Measurements from ENCODE around the gene RNF217.
"Not testable (repeated sequence)": the region's sequence is repeated elsewhere in the genome, so short reads cannot be mapped to it uniquely, and the experiment has no call there.

RNF217 gene, protein sequence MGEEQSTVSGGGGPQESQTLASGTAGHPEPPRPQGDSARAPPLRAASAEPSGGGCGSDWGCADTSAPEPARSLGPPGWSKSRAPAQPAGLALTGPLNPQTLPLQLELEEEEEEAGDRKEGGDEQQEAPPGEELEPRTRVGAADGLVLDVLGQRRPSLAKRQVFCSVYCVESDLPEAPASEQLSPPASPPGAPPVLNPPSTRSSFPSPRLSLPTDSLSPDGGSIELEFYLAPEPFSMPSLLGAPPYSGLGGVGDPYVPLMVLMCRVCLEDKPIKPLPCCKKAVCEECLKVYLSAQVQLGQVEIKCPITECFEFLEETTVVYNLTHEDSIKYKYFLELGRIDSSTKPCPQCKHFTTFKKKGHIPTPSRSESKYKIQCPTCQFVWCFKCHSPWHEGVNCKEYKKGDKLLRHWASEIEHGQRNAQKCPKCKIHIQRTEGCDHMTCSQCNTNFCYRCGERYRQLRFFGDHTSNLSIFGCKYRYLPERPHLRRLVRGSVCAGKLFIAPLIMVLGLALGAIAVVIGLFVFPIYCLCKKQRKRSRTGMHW

DNA sequence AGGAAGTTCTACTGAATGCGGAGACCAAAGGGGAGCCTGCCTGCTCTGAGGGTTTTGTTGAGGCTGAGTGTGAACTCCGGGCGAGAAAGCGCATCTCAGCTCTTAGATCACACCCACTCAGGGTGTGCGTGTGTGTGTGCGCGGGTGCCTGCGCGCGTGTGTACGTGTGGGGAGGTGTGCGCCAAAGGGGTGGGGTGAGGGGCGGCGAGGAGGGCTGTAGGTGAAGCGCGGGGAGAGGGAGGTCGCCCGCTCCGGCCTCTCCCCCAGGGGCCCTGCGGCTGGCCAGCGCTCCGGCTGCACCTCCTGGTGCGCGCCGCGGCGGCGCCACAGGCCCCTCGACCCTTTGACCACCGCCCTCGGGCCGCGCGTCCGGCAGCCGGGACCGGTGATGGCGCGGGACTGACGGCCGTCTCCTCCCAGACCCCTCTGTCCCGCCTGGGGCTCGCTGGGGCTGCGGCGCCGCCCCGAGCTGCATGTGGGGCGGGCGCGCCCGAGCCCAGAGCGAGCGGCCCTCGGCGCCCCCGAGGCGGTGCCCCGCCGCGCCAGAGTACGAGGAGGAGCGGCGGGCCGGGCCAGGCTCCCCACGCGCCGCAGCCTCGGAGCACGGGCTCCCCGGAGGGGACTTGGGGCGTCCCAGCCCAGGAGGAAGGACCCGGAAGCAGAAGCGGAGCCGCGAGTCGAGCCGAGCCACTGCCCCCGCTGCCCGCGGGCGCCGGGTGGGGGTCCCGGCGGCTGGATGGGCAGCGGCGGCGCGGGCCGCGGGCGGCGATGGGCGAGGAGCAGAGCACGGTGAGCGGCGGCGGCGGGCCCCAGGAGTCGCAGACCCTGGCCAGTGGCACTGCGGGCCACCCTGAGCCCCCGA, at the start of gene RNF217:
TSS of gene RNF217 (plus strand) at position 661 of the 862 bp plus-strand sequence. CDS start at position 769, 108 bp downstream.
- peak; percentile 27 for DNase-seq

DNA sequence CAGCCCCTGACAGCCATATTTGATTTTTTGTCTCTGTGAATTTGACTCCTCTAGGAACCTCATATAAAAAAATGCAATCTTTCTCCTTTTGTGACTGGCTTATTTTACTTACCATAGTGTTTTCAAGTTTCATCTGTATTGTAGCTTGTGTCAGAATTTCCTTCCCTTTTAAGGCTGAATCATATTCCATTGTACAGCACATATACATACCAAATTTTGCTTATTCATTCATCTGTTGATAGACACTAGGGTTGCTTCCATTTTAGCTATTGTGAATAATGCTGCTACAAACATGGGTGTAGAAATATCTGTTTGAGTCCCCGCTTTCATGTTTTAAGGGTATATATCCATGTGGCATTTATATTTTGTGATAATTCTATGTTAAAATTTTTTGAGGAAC, 49.2 kb upstream of the RNF217 start:
- DNase-seq, result no peak

GRCh38 chr6:124917769-124918168, 44.5 kb upstream of the RNF217 start:
- DNase-seq, result no peak

DNA sequence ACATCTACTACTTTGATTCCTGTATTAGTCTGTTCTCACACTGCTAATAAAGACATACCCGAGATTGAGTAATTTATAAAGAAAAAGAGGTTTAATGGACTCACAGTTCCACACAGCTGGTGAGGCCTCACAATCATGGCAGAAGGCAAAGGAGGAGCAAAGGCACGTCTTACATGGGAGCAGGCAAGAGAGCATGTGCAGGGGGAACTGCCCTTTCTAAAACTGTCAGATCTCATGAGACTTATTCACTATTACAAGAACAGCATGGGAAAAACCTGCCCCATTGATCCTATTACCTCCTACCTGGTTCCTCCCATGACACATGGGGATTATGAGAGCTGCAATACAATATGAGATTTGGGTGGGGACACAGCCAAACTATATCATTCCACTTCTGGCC, 42.5 kb upstream of the RNF217 start:
- not testable (repeated sequence) for DNase-seq

DNA sequence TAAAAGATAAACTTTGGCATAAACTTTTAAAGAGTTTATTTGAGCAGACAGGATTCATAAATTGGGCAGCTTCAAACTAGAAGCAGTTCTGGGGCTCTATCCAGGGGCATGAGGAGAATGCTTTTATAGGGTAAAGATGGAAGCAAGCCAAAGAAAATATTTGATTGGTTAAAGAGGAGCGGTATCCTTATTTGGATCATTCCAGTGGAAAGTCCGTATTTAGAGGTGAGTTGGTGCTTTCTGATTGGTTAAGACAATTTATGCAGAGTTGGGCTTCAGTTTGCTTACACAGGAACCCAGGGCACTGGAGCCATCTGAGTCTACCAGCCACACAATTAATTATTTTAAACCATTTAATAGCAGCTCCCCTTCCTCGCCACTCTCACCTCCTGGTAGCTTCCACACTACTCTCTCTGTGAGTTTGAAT, 37.9 kb upstream of the RNF217 start:
- DNase-seq, result no peak

- no peak for DNase-seq
These were observed 35.8 kb upstream of the RNF217 start for GRCh38 chr6:124926435-124926834.

- DNase-seq, result no peak
These were observed 34.4 kb upstream of the RNF217 start for GRCh38 chr6:124927806-124928205.

DNA sequence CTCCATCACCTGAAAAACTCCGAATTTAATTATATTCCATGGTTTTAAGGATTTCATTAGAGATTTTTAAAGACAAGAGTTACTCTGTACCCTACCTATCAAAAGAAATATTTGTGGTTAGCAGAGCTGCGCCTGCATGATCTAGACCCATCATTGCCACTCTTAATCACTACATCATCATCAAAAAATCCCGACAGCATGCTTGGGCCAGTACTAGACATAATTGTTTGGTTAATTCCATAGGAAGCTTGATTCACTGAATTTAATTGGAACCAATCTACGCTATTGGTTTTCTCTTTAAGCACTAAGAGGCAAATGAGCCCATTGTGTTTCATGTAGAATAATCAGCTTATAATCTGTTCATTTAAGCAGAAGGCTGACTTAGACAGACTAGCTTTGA, 33.4 kb upstream of the RNF217 start:
- no peak for DNase-seq

DNA sequence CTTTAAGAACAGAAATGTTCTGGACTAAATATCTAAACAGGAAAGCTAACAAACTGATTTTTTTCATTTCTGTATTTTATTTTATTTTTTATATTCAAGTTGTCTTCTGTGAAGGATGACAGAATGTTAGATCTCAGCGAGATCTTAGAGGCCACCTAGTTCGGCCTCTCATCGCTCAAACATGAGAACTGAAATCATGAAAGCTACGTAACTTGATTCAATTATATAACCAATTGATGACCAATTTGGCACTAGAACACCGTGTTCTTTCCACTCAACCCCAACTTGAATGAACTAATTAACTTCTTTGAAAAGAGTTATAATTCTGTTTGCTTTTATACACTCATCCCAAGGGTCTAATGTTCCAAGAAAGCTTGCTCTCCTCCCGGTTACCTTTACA, 24.6 kb upstream of the RNF217 start:
- no peak for DNase-seq

GRCh38 chr6:124941259-124941658, 21.0 kb upstream of the RNF217 start:
- DNase-seq, result no peak

- no peak for DNase-seq
These were observed 18.6 kb upstream of the RNF217 start for GRCh38 chr6:124943658-124944057.

DNA sequence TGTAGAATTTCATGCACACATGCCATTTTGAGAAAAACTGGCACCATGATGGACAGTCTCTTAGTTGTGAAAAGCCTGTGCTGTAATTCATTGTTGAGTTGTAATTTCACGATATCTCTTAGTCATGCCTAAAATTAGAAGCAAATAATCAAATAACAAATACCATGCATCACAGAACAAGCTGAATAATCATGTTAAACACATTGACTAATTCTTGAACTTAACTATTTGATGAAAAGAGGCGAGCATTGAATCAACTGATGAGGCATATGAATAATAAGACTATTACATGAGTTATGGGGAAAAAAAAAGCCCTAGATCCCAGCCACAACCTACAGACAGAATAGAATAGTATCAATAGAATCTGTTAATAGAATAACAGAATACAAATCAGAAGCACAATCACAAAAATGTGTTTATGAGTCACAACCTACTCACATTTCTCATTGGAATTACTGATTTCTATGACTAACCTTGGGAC, 14.2 kb upstream of the RNF217 start:
- no peak for DNase-seq

GRCh38 chr6:124949706-124950105, 12.5 kb upstream of the RNF217 start:
- no peak for DNase-seq

GRCh38 chr6:124953808-124954207, 8.4 kb upstream of the RNF217 start:
- no peak for DNase-seq

- no peak for DNase-seq
These were observed 7.0 kb upstream of the RNF217 start for GRCh38 chr6:124955108-124955856.

GRCh38 chr6:124956018-124956417, 6.2 kb upstream of the RNF217 start:
- no peak for DNase-seq

- no peak for DNase-seq
These were observed 4.1 kb upstream of the RNF217 start for GRCh38 chr6:124958149-124958548.

DNA sequence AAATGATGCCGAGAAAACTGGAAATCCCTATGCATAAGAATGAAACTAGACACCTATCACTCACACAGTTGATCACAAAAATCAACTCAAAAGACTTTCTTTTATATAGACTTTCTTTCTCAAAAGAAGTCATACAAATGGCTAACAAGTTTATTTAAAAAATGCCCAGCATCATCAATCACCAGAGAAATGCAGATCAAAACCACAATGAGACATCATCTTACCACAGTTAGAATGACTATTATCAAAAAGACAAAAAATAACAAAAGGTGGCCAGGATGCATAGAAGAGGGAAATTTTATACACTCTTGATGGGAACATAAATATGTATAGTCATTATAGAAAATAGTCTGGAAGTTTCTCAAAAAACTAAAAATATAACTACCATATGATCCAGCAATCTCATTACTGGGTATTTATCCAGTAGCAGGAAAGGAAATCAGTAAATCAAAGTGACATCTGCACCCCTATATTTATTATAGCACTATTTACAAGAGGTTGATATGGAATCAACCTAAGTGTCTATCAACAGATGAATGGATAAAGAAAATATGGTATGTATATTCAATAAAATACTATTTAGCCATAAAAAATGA, 3.4 kb upstream of the RNF217 start:
- DNase-seq, result no peak

- no peak for DNase-seq
These were observed 1.3 kb upstream of the RNF217 start for GRCh38 chr6:124960757-124961463.

- DNase-seq, result no peak
These were observed 817 bp upstream of the RNF217 start for GRCh38 chr6:124961464-124961776.

DNA sequence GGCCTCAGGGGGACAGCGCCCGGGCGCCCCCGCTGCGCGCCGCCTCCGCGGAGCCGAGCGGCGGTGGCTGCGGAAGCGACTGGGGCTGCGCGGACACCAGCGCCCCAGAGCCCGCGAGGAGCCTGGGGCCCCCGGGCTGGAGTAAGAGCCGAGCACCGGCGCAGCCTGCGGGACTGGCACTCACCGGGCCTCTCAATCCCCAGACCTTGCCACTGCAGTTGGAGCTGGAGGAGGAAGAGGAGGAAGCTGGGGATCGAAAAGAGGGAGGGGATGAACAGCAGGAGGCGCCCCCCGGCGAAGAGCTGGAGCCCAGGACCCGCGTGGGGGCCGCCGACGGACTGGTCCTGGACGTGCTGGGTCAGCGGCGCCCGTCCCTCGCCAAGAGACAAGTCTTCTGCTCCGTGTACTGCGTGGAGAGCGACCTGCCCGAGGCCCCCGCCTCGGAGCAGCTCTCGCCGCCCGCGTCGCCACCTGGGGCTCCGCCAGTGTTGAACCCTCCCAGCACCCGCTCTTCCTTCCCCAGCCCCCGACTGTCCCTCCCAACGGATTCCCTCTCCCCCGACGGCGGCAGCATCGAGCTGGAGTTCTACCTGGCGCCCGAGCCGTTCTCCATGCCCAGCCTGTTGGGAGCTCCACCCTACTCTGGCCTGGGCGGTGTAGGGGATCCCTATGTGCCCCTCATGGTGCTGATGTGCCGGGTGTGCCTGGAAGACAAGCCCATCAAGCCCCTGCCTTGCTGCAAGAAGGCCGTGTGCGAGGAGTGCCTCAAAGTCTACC, 590 bp downstream of the RNF217 start:
- peak; percentile 18 for DNase-seq

All from NCI-H1092 treated with DMSO at 0.1 percent for 48 hours (cell line).